SW 1271 (cell line): ENCODE measurements around the gene WDR70.
"Not testable (repeated sequence)": the region's sequence is repeated elsewhere in the genome, so short reads cannot be mapped to it uniquely, and the experiment has no call there.

Experiments used
- DNase-seq, 2 experiments: peaks; one replicate each; lab custom pipeline; 2025; lab: John Stamatoyannopoulos, UW

The WDR70 gene

GRCh38 chr5:37517686-37518085, 138.6 kb downstream of the WDR70 start:
- DNase-seq: no peak

DNA sequence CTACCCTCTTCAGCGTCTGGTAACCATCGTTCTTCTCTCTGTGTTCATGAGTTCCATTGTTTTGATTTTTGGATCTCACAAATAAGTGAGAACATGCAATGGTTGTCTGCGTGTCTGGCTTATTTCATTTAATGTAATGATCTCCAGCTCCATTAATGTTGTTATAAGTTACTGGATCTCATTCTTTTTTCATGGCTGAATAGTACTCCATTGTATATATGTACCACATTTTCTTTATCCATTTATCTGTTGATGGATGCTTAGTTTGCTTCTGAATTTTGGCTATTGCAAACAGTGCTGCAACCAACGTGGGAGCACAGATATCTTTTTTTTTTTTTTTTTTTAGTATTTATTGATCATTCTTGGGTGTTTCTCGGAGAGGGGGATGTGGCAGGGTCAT, 139.2 kb downstream of the WDR70 start:
- not testable (repeated sequence) for DNase-seq

DNA sequence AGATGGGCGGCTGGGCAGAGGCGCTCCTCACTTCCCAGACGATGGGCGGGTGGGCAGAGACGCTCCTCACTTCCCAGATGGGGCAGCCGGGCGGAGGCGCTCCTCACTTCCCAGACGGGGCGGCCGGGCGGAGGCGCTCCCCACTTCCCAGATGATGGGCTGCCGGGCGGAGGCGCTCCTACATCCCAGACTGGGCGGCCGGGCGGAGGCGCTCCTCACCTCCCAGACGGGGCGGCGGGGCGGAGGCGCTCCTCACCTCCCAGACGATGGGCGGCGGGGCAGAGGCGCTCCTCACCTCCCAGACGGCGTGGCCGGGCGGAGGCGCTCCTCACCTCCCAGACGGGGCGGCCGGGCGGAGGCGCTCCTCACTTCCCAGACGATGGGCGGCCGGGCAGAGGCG, 140.2 kb downstream of the WDR70 start:
- no peak for DNase-seq

DNA sequence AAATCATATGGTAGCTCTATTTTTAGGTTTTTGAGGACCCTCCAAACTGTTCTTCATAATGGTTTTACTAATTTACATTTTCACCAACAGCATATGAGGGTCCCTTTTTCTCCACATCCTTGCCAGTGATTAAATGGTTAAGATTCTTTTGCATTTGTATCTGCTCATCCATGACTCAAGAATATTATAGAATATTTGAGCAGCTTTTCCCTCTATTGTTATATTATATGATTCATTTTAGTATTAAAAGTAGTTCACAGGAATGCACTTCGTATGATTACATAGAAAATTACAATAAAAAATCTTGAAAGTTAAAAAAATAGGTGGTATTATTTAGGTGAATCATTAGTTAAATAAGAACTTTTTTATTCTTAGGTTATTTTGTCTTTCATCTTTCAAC, 140.7 kb downstream of the WDR70 start:
- no peak for DNase-seq

DNA sequence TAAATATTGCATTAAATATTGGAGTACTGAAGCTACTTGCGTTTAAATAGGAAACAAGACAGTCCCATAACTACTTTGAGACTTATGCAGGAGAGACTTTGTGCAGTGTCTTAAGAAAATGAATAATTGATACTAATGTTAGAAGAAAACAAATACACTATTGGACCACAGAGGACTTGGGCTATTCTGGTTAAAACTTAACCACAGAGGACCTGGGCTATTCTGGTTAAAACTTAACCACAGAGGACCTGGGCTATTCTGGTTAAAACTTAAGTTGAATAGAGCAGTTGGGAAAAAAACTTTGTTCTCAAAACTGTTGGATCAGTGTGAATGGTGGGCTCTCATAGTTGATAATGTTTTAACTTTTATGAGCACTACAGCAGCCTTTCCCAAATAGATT, 141.7 kb downstream of the WDR70 start:
- DNase-seq: no peak

DNA sequence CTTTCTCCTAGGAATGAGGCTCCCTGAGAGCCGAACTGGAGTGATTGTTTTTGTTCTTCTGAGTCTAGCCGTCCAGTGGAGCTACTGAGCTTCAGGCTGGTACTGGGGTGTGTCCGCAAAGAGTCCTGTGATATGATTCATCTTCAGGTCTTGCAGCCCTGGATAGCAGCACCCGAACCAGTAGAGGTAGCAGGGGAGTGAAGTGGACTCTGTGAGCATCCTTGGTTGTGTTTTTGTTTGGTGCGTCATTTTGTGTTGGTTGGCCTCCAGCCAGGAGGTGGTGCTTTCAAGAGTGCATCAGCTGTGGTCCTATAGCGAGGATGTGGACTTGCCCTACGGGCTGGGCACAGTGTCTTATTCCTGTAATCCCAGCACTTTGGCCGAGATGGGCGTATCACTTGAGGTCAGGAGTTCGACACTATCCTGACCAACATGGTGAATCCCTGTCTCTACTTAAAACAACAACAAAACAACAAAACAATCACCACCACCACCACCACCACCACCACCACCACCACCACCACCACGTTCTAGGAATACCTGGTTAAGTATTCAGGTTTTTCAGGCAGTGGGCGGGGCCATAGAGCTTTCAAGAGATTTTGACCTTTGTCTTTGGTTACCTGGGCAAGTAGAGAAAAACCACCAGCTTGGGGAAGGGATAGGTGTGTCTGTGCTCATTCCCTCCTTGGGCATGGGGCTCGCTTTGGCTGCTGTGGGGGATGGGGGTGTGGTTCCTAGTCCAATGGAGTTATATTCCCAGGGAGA, 154.0 kb downstream of the WDR70 start:
- DNase-seq: no peak

GRCh38 chr5:37533851-37534250, 154.7 kb downstream of the WDR70 start:
- DNase-seq: no peak

DNA sequence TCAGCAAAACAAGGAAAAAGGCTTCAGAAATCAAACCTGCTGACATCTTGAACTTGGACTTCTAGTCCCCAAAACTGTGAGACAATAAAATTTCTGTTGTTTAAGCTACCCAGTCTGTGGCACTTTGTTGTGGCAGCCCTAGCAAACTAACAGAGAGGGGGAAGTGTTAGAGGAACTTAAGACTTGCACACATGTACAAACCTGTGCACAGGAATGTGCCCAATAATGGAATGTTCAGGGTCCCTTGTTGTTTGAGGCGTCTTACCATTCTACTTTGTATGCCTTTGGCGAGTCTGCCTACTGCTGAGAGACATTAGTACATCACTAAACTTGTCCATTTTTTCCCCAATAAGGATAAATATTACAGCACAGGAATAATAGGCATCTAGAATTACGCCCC, 160.3 kb downstream of the WDR70 start:
- no peak for DNase-seq

DNA sequence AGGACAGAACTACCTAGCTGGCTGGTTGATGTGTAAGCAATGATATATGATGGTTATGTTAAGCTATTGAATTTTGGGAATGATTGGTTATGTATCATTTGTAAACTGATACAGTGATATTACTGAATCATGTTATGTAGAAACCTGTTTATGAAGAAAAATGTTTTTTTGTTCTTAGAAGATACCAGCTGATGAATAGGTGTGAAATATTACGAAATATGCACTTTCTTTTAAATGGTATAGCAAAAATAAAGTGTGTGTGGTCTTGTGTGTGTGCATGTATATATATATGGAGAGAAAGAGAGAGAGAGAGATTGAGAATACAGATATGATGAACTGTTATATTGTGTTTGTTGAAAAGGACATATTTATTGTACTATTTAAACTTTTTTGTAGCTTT, 164.1 kb downstream of the WDR70 start:
- DNase-seq: no peak

GRCh38 chr5:37549411-37549810, 170.3 kb downstream of the WDR70 start:
- DNase-seq: no peak

- DNase-seq: no peak
Measured at GRCh38 chr5:37552161-37552560, 173.0 kb downstream of the WDR70 start.

- peak in 1 of 2 experiments; percentile 28 for DNase-seq
Measured at GRCh38 chr5:37552770-37553719, 173.9 kb downstream of the WDR70 start.

GRCh38 chr5:37553720-37554404, 174.7 kb downstream of the WDR70 start:
- no peak for DNase-seq

- no peak for DNase-seq
Measured at GRCh38 chr5:37554405-37554739, 175.3 kb downstream of the WDR70 start.

GRCh38 chr5:37554938-37555337, 175.8 kb downstream of the WDR70 start:
- peak in 1 of 2 experiments; percentile 16 for DNase-seq

GRCh38 chr5:37557734-37558293, 178.7 kb downstream of the WDR70 start:
- DNase-seq: no peak

GRCh38 chr5:37565062-37565670, 186.0 kb downstream of the WDR70 start:
- DNase-seq: no peak

- no peak for DNase-seq
Measured at GRCh38 chr5:37567566-37567965, 188.4 kb downstream of the WDR70 start.

- no peak for DNase-seq
Measured at GRCh38 chr5:37568018-37568753, 189.1 kb downstream of the WDR70 start.

- no peak for DNase-seq
Measured at GRCh38 chr5:37568893-37569292, 189.8 kb downstream of the WDR70 start.

- DNase-seq: no peak
Measured at GRCh38 chr5:37569466-37569865, 190.3 kb downstream of the WDR70 start.
